ENCODE results near the gene APMAP. TPM values are rescaled to one million over a fixed set of nuclear protein-coding genes. Genes with fewer than 3 reads are reported as not detected.

The APMAP gene
- total RNA-seq, 4 donors from 2014 or later = 18.8 to 78.7 (median 57.7) TPM

DNA sequence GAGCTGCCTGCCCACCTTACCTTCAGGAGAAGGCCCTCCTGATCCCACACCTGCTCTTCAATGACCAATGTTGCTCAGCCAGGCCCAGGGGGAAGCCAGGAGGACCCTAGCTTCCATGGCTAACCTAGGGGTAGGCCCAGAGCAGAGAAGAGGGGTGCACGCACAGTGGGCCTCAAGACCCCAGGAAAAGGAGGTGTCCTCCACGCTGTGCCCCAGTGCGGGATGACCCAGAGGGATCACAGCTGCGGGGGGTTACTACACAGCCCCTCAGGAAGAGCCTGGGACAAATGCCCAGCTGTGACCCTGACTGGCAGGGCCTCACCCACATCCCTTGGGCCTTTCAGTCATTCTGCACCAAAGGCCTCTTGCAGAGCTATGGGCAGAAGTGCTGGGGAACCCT is 31.6 kb upstream of the APMAP start:
- Histone ChIP-seq H3K27me3 (no peaks in the 10 kb centered on the region), H3K4me3 (no peak overlapping the region), H3K9me3 (no peaks in the 10 kb centered on the region), H3K27ac (no peak overlapping the region), H3K4me1 (no peaks in the 10 kb centered on the region), H3K36me3 (no peaks in the 10 kb centered on the region)
- intact Hi-C loops (cut with DNase I; ENCODE audit: low total_unique reads) = no loop called here
- TF ChIP-seq POLR2A (IDR thresholded peaks at IDR 0.05) = no peak
- TF ChIP-seq, protein P1, sequence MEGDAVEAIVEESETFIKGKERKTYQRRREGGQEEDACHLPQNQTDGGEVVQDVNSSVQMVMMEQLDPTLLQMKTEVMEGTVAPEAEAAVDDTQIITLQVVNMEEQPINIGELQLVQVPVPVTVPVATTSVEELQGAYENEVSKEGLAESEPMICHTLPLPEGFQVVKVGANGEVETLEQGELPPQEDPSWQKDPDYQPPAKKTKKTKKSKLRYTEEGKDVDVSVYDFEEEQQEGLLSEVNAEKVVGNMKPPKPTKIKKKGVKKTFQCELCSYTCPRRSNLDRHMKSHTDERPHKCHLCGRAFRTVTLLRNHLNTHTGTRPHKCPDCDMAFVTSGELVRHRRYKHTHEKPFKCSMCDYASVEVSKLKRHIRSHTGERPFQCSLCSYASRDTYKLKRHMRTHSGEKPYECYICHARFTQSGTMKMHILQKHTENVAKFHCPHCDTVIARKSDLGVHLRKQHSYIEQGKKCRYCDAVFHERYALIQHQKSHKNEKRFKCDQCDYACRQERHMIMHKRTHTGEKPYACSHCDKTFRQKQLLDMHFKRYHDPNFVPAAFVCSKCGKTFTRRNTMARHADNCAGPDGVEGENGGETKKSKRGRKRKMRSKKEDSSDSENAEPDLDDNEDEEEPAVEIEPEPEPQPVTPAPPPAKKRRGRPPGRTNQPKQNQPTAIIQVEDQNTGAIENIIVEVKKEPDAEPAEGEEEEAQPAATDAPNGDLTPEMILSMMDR (IDR thresholded peaks at IDR 0.05) = no peak
- DNase-seq = no peak

DNA sequence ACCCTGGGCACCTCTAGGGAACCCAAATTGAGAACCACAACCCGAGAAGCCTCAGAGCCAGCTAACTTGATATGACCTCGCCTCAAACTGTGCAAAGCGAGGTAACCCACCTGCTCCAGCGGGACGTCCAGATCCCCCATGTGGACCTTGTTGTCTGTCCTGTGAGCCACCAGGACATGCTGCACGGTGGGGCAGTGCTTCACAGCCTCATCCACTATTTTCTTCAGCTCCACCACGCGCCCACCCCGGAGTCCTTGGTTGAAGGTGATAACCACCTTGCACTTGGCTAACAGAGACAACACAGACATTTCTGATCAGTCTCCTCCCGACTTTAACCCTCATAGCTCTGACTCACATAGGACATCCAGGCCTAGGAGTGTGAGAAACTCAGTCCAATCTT is 30.8 kb upstream of the APMAP start:
- Histone ChIP-seq H3K4me3 (no peak overlapping the region), H3K9me3 (no peaks in the 10 kb centered on the region), H3K4me1 (no peaks in the 10 kb centered on the region), H3K36me3 (no peaks in the 10 kb centered on the region), H3K27ac (no peak overlapping the region), H3K27me3 (no peaks in the 10 kb centered on the region)
- no peak for DNase-seq
- intact Hi-C loops (cut with DNase I; ENCODE audit: low total_unique reads) = no loop called here
- TF ChIP-seq, protein P1 (IDR thresholded peaks at IDR 0.05) = no peak

DNA sequence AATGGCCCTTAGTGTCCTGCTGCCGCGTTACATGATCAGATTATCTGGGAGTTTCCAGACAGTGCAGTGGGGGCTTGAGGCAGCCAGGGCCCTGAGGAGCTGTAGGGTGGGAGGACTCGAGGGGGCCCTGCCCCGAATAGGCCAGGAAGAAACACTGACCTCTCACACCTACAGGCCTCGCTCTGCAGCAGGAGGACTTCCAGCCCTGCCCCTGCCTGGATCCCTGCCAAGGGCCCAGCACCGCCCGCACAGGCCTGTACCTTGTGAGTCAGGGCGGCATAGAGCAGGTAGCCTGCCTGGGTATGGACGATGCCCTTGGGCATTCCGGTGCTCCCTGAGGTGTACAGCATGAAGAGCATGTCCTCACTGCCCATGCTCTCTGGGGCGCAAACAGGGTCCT is 30.1 kb upstream of the APMAP start:
- H3K27ac ChIP-seq = no peak overlapping the region
- no peaks in the 10 kb centered on the region for H3K4me1 ChIP-seq
- H3K27me3 ChIP-seq = no peaks in the 10 kb centered on the region
- no peak overlapping the region for H3K4me3 ChIP-seq
- no peaks in the 10 kb centered on the region for H3K36me3 ChIP-seq
- no peak for DNase-seq
- no peaks in the 10 kb centered on the region for H3K9me3 ChIP-seq
- TF ChIP-seq POLR2A (IDR thresholded peaks at IDR 0.05) = no peak
- TF ChIP-seq, protein P1 (IDR thresholded peaks at IDR 0.05) = no peak
- intact Hi-C loops (cut with DNase I; ENCODE audit: low total_unique reads) = no loop called here

DNA sequence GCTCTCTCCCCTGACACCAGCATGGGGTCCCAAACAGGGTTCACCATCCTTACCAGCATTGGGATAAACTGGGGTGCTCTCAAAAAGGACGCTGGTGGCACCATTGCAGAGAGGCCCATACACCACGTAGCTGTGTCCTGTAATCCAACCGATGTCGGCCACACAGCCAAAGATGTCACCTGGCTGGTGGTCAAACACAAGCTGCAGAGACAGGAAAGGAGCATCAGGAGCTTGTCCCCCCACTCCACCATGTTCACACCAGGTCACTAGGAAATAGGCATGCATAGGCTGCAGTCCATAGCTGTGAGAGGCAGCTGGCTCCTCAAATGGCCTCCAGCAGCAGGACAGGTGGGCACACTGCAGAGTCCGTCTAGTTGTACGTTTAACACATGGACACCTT is 28.8 kb upstream of the APMAP start:
- DNase-seq = no peak
- no peak for TF ChIP-seq POLR2A (IDR thresholded peaks at IDR 0.05)
- TF ChIP-seq, protein P1 (IDR thresholded peaks at IDR 0.05) = no peak

DNA sequence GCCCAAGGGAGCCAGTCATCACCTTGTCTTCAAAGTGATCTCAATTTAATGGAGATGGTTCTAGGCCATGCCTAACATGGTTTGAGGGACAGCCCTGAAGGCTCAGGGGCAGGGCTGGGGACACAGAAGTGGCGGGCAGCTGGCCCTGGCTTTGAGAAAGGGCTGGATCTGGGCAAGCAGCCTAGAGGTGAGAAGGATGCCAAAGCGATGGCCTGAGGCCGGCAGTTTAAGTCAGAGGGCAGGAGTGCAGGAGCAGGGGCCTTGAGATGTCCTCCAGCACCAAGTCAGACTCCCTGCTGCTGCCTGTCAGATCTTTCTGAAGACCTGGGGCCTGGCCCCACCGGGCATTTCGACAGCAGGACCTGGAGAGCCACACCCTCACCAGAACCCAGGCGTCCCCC is 28.4 kb upstream of the APMAP start:
- intact Hi-C loops (cut with DNase I; ENCODE audit: low total_unique reads) = no loop called here
- H3K27ac ChIP-seq = no peak overlapping the region
- H3K4me1 ChIP-seq = no peaks in the 10 kb centered on the region

More for the DNA sequence above, 28.8 kb upstream of the APMAP start:
- intact Hi-C loops (cut with DNase I; ENCODE audit: low total_unique reads) = no loop called here
- H3K27me3 ChIP-seq = no peaks in the 10 kb centered on the region
- no peak overlapping the region for H3K4me3 ChIP-seq
- H3K27ac ChIP-seq = no peak overlapping the region
- no peaks in the 10 kb centered on the region for H3K9me3 ChIP-seq
- H3K36me3 ChIP-seq = no peaks in the 10 kb centered on the region
- H3K4me1 ChIP-seq = no peaks in the 10 kb centered on the region

More for the DNA sequence above, 28.4 kb upstream of the APMAP start:
- Histone ChIP-seq H3K9me3 (no peaks in the 10 kb centered on the region), H3K4me3 (no peak overlapping the region), H3K27me3 (no peaks in the 10 kb centered on the region), H3K36me3 (no peaks in the 10 kb centered on the region)
- DNase-seq = no peak
- no peak for TF ChIP-seq POLR2A (IDR thresholded peaks at IDR 0.05)
- TF ChIP-seq, protein P1 (IDR thresholded peaks at IDR 0.05) = no peak

Data from uterus (tissue), 4 donors.